Hepatocyte (in vitro differentiated cells): ENCODE results near the gene CAMKK1. TPM values are rescaled to one million over a fixed set of nuclear protein-coding genes. Genes with fewer than 3 reads are reported as not detected.

Source experiments
- DNase-seq: peaks from one replicate; pipeline ENCODE4 v3.0.0-alpha.2; 2016; ENCODE audit warnings: low spot score
- H2AFZ ChIP-seq: fragments of 200-600 bp; sonication (generic); 2 replicates; pipeline ENCODE4 v1.6.0; 2016; ENCODE audit warnings: antibody characterized with exemption, mild to moderate bottlenecking
- H3K27ac ChIP-seq: fragments of 200-600 bp; sonication (generic); 2 replicates; pipeline ENCODE4 v1.5.1; 2016; ENCODE audit warnings: mild to moderate bottlenecking
- H3K27me3 ChIP-seq: fragments of 200-600 bp; sonication (generic); 2 replicates; pipeline ENCODE4 v1.6.1; 2016
- H3K36me3 ChIP-seq: fragments of 200-600 bp; sonication (generic); replicated peaks from 2 replicates; pipeline ENCODE4 v1.5.1; 2016; ENCODE audit warnings: low read depth; ENCODE audit not compliant: insufficient read depth
- H3K4me1 ChIP-seq: fragments of 200-600 bp; sonication (generic); 2 replicates; pipeline ENCODE4 v1.5.1; 2016; ENCODE audit warnings: mild to moderate bottlenecking, moderate library complexity; ENCODE audit not compliant: insufficient read depth
- H3K4me2 ChIP-seq: fragments of 200-600 bp; sonication (generic); 2 replicates; pipeline ENCODE4 v1.6.0; 2016
- H3K4me3 ChIP-seq: fragments of 200-600 bp; sonication (generic); 2 replicates; pipeline ENCODE4 v1.5.1; 2016; ENCODE audit warnings: mild to moderate bottlenecking
- H3K79me2 ChIP-seq: fragments of 200-600 bp; sonication (generic); 2 replicates; pipeline ENCODE4 v1.6.0; 2017; ENCODE audit warnings: mild to moderate bottlenecking
- H3K9me2 ChIP-seq: fragments of 200-600 bp; sonication (generic); replicated peaks from 2 replicates; pipeline ENCODE4 v1.6.0; 2017; ENCODE audit warnings: mild to moderate bottlenecking; ENCODE audit not compliant: insufficient read depth
- H3K9me3 ChIP-seq: fragments of 200-600 bp; sonication (generic); 2 replicates; pipeline ENCODE4 v1.5.1; 2016; ENCODE audit warnings: low read depth, mild to moderate bottlenecking
- H4K20me1 ChIP-seq: fragments of 200-600 bp; sonication (generic); 2 replicates; pipeline ENCODE4 v1.6.0; 2016; ENCODE audit warnings: mild to moderate bottlenecking; ENCODE audit not compliant: insufficient read depth, poor library complexity, severe bottlenecking
- EZH2 ChIP-seq: fragments of 200-600 bp; sonication (generic); IDR thresholded peaks from 2 replicates; pipeline ENCODE4 v1.6.1; 2016; ENCODE audit warnings: antibody characterized with exemption, mild to moderate bottlenecking, borderline replicate concordance
- EZH2phosphoT487 ChIP-seq: fragments of 200-600 bp; sonication (generic); IDR thresholded peaks from one replicate; pipeline ENCODE4 v1.6.1; 2018; ENCODE audit warnings: antibody characterized with exemption, mild to moderate bottlenecking, low read depth, moderate library complexity; ENCODE audit not compliant: unreplicated experiment, severe bottlenecking
- WGBS: methylation state at CpG from one replicate; pipeline ENCODE4 v1.1.6; 2016; ENCODE audit warnings: low lambda C conversion rate; ENCODE audit errors: missing lambda C conversion rate; 5-methylcytosine and 5-hydroxymethylcytosine counted together
- polyA plus RNA-seq: library from polyadenylated mRNA; unstranded; fragments of >200 nt; fragmentation: Nextera tagmentation; extraction: Ambion mirVana; gene quantifications from 2 replicates; pipeline ENCODE4 v1.2.1, GENCODE V29; 2016
- total RNA-seq: library from RNA; depleted of rRNA; stranded (reverse); fragments of >200 nt; gene quantifications from 2 replicates; pipeline ENCODE4 v1.2.3, GENCODE V29; 2014
- TF ChIP-seq, protein P1 (sequence below): fragments of 200-600 bp; sonication (generic); IDR thresholded peaks from 2 replicates; pipeline ENCODE4 v1.5.1; 2016; ENCODE audit warnings: antibody characterized with exemption, mild to moderate bottlenecking; ENCODE audit not compliant: poor library complexity

CAMKK1 gene
- total and polyA plus RNA-seq, 2 experiments from 2014 or later, result 4.4 to 5.1 TPM

DNA sequence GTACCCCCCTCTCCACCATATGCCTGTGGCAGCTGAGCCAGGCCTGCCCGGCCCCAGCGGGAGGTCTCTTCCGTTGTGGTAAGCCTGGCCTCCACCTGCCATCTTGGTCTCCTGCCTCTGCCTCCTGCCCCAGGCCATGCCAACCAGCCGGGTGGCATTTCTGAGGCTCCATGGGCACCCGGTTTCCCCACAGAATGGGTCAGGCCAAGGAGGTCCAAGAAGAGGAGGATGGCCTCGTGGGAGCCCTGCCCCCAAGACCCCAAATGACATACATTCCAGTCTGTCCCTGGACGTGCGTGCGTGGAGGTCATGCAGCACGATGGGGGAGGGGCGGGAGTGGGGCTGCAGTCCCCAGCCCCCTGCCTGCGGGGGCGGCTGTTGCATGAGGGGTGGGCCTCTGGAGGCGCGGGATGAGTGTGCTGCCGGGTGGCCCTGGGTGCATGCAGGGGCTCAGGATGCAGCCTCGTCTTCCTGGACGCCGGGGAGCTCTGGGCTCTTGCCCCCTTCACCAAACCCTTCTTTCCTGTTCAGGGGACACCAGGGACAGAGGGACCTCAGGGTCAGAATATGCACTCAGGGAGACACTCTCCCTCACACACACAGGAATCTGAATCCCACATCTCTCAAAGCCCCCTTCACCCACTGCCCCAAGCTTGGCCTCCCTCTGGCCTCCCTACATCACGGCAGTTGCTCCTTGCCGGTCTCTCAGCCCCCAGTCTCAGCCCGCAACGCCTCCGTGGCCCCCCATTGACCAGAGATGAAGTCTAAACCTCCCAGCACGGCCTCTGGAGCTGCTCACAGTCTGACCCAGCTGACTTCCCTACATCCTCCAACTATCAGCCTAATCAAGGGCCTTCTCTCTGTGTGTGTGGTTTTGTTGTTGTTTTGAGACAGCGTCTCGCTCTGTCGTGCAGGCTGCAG, 30.8 kb downstream of the CAMKK1 start:
- no peak overlapping the region for H3K27ac ChIP-seq
- H3K4me2 ChIP-seq, result no peak overlapping the region
- no peaks in the 10 kb centered on the region for H3K79me2 ChIP-seq
- H3K9me3 ChIP-seq, result no peaks in the 10 kb centered on the region
- no peaks in the 10 kb centered on the region for H3K36me3 ChIP-seq
- TF ChIP-seq, protein P1, sequence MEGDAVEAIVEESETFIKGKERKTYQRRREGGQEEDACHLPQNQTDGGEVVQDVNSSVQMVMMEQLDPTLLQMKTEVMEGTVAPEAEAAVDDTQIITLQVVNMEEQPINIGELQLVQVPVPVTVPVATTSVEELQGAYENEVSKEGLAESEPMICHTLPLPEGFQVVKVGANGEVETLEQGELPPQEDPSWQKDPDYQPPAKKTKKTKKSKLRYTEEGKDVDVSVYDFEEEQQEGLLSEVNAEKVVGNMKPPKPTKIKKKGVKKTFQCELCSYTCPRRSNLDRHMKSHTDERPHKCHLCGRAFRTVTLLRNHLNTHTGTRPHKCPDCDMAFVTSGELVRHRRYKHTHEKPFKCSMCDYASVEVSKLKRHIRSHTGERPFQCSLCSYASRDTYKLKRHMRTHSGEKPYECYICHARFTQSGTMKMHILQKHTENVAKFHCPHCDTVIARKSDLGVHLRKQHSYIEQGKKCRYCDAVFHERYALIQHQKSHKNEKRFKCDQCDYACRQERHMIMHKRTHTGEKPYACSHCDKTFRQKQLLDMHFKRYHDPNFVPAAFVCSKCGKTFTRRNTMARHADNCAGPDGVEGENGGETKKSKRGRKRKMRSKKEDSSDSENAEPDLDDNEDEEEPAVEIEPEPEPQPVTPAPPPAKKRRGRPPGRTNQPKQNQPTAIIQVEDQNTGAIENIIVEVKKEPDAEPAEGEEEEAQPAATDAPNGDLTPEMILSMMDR, result no peak
- TF ChIP-seq EZH2 (no peak), EZH2phosphoT487 (no peak)
- H3K4me3 ChIP-seq, result no peak overlapping the region
- no peaks in the 10 kb centered on the region for H4K20me1 ChIP-seq
- 89% methylated on average over 28 of the region's 28 CpGs for WGBS
- DNase-seq, result no peak
- no peaks in the 10 kb centered on the region for H3K27me3 ChIP-seq
- H3K4me1 ChIP-seq, result no peaks in the 10 kb centered on the region
- no peaks in the 10 kb centered on the region for H3K9me2 ChIP-seq
- no peak overlapping the region for H2AFZ ChIP-seq

DNA sequence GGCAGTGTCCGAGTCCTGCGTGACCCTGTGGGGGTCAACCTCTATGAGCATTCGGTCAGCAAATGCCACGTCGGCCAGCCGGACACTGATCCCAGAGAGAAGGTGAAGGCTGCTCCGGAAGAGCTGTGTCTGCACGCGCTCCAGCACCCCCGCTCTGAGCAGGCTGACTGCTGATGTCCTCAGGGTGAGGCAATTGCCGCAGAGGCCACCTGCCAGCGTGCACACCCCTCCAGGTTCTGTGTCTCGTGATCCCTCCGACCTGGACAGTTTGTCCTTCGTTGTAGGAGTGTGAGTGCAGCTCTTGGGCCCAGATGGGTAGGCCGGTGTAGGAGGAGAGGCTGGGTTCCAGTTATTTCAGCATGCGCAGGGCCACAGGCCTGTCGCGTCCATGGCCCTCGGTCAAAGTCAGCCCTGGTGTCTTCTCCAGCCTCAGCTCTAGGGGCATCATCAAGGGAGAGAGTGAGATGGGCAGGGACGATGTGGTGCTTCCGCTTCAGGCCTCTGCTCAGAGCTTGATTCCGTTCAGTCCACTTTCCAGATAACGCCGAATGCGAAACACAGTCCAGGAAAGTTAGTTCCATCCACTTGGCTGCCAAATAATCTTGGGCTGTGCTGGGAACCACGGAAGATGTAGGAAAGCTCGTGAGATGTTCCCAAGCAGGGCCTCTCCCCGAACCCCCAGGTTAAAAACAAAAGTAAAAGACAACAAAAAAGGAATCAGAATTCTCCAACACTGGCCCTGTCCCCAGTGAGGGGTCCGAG, 31.7 kb downstream of the CAMKK1 start:
- DNase-seq, result no peak
- no peaks in the 10 kb centered on the region for H3K9me3 ChIP-seq
- H3K4me3 ChIP-seq, result no peak overlapping the region
- no peaks in the 10 kb centered on the region for H3K4me1 ChIP-seq
- 94% methylated on average over 30 of the region's 30 CpGs for WGBS
- H3K36me3 ChIP-seq, result no peaks in the 10 kb centered on the region
- no peaks in the 10 kb centered on the region for H4K20me1 ChIP-seq
- no peak overlapping the region for H3K4me2 ChIP-seq
- no peak overlapping the region for H3K27ac ChIP-seq
- H2AFZ ChIP-seq, result no peak overlapping the region
- TF ChIP-seq EZH2phosphoT487 (no peak), EZH2 (no peak)
- TF ChIP-seq, protein P1, result no peak
- H3K27me3 ChIP-seq, result no peaks in the 10 kb centered on the region
- no peaks in the 10 kb centered on the region for H3K9me2 ChIP-seq
- H3K79me2 ChIP-seq, result no peaks in the 10 kb centered on the region

DNA sequence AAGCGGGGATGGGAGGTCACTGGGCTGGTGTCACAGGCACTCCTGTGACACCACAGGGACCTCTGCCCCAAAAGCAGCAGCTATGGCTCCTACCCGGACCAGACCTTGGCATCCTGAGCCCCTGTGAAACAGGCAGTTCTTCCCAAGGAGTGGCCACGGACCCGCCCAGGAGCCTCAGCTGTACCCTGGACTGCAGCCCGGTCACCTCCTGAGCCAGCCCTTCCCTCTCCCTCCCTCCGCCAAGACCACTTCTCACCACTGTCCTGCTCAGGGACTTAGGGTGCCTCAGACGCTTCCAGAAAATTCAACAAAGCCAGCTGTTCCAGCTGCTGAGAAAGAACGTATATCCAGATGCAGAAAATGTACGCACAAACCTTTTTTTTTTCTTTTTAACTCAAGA, 32.9 kb downstream of the CAMKK1 start:
- Histone ChIP-seq H3K9me2 (no peaks in the 10 kb centered on the region), H3K4me2 (no peak overlapping the region), H3K4me3 (no peak overlapping the region), H3K27ac (no peak overlapping the region), H3K27me3 (no peaks in the 10 kb centered on the region), H3K79me2 (no peaks in the 10 kb centered on the region), H3K36me3 (no peaks in the 10 kb centered on the region), H2AFZ (no peak overlapping the region), H3K4me1 (no peaks in the 10 kb centered on the region), H3K9me3 (no peaks in the 10 kb centered on the region), H4K20me1 (no peaks in the 10 kb centered on the region)
- TF ChIP-seq EZH2phosphoT487 (no peak), EZH2 (no peak)
- TF ChIP-seq, protein P1, result no peak
- 81% methylated on average over 9 of the region's 9 CpGs for WGBS
- no peak for DNase-seq
